ENCODE data around the gene HOXC6.

DNA sequence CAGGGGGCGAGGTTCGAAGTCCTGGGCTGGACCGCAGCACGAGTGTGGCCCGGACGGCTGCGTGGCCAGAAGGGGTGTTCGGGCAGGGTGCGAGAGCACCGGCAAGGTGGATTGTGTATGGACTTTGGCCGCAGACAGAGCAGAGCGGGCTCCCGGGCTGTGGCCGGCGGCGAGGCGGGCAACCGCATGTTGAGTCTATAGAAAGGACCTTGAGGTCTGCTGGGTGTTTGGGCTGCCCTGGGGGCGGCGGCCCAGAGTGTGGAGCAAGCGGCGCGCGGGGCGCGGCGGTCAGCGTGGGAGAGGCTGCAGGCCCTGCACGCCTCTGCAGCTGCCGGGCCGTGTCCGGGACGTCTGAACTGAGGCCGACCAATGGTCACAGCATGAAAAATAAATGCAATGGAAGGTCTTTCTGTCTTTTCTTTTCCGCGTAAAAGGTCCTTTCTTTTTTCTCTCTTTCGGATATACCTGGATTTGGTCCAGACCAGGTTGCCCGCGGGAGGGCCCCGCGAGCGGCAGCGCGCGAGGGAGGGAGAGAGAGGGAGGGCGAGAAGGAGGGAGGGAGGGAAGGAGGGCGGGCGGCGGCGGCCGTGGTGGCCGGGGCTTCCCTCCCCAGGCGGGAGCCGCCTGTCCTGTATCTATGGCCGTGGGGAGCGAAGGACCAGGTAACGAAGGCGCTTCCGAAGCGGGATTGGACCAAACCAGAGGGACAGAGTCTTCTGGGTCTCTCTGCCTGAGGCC, 33.8 kb upstream of the HOXC6 start:
- TF ChIP-seq POLR2AphosphoS5 (IDR thresholded peaks at IDR 0.05; ENCODE audit: insufficient read depth in 1 of 2, low read depth in 1 of 2) (no peak), CTCF (IDR thresholded peaks at IDR 0.05) (no peak), POLR2A (IDR thresholded peaks at IDR 0.05) (no peak)
